ENCODE data around the gene B4GALNT1. TPM values are rescaled to one million over a fixed set of nuclear protein-coding genes. Genes with fewer than 3 reads are reported as not detected.

B4GALNT1 gene
- polyA plus RNA-seq, 1 donor (not counting 4 experiments of a cell fraction or from before 2014, with no cell fraction given) = 0.08 TPM

DNA sequence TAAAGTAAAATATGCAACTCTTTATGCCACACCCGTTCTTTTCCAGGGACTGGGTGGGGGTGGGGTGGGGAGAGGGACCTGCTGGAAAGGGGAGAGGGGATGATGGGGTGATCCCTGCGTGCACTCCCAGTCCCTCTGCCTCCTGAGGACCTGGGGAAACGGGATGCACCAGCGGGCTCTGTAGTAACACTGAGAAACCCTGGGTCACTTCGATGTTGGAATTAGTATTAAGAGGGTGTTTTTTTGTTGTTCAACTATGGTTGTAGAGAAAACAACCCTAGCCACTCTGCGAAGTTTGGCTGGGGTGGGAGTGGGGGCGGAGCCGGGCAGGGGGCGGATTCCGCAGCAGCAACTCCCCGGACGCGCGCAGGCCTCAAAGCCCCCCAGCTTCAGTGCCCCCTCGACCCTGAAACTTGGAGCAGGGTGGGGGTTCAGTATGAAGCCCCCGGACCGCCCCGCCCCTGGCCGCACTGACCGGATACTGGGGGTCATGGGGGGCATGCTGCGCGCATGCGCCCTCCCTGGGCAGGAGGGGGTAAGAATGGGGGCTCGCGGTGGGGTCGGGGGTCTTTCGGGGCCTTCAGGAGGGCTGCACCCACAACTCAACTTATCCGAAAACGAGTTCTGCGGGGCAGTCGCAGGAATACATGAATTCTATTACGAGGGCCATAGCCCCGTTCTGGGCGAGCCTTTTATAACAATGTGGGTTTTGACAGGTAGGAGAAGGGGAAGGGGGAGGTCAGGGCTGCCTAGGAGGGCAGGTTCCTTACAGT is 23.0 kb downstream of the B4GALNT1 start:
- H4K20me1 ChIP-seq (ENCODE audit: control insufficient read depth, extremely low read depth, insufficient read depth, low read length) = no peaks in the 10 kb centered on the region
- no peak overlapping the region for H3K4me3 ChIP-seq (ENCODE audit: control insufficient read depth in 2 of 3, extremely low read depth in 1 of 3, insufficient read depth in 2 of 3, low read depth in 1 of 3, low read length in 3 of 3)
- H3K27me3 ChIP-seq (ENCODE audit: control insufficient read depth, extremely low read depth, insufficient read depth, low read length) = peaks cover 61% of the 10 kb centered on the region
- H3K4me1 ChIP-seq (ENCODE audit: control insufficient read depth, extremely low read depth, insufficient read depth, low read length) = peaks cover 3% of the 10 kb centered on the region
- H3K9ac ChIP-seq (ENCODE audit: control insufficient read depth, extremely low read depth, insufficient read depth, low read length) = no peak overlapping the region
- no peak overlapping the region for H3K4me2 ChIP-seq (ENCODE audit: control insufficient read depth, extremely low read depth, insufficient read depth, low read depth, low read length)
- no peak for TF ChIP-seq EZH2 (IDR thresholded peaks at IDR 0.05; ENCODE audit: low read length)
- TF ChIP-seq, protein P1, sequence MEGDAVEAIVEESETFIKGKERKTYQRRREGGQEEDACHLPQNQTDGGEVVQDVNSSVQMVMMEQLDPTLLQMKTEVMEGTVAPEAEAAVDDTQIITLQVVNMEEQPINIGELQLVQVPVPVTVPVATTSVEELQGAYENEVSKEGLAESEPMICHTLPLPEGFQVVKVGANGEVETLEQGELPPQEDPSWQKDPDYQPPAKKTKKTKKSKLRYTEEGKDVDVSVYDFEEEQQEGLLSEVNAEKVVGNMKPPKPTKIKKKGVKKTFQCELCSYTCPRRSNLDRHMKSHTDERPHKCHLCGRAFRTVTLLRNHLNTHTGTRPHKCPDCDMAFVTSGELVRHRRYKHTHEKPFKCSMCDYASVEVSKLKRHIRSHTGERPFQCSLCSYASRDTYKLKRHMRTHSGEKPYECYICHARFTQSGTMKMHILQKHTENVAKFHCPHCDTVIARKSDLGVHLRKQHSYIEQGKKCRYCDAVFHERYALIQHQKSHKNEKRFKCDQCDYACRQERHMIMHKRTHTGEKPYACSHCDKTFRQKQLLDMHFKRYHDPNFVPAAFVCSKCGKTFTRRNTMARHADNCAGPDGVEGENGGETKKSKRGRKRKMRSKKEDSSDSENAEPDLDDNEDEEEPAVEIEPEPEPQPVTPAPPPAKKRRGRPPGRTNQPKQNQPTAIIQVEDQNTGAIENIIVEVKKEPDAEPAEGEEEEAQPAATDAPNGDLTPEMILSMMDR (optimal IDR thresholded peaks at IDR 0.05 in 1 of 3, IDR thresholded peaks at IDR 0.05 in 1 of 3, conservative IDR thresholded peaks at IDR 0.05 in 1 of 3; ENCODE audit: extremely low read depth in 1 of 3, insufficient read depth in 2 of 3, low read length in 3 of 3) = no peak
- no peak overlapping the region for H2AFZ ChIP-seq (ENCODE audit: control insufficient read depth, low read length)
- no peaks in the 10 kb centered on the region for H3K9me3 ChIP-seq (ENCODE audit: control insufficient read depth, low read depth, low read length)
- H3K79me2 ChIP-seq (ENCODE audit: control insufficient read depth, insufficient read depth, low read length) = no peaks in the 10 kb centered on the region
- no peak overlapping the region for H3K27ac ChIP-seq (ENCODE audit: control insufficient read depth, insufficient read depth, low read length)
- H3K36me3 ChIP-seq (ENCODE audit: control insufficient read depth in 2 of 2, extremely low read depth in 1 of 2, insufficient read depth in 2 of 2, low read length in 2 of 2) = no peaks in the 10 kb centered on the region
- dilution Hi-C loops (cut with MboI; ENCODE audit: extremely low pct_ligation_motif_present, low sequenced_read_pairs) = no loop called here
- H3K9me1 ChIP-seq (ENCODE audit: control insufficient read depth, extremely low read depth, insufficient read depth, low read length) = no peaks in the 10 kb centered on the region
- no peak for FAIRE-seq
- DNase-seq (ENCODE audit: low read depth, low spot score) = no peak

GRCh38 chr12:57609101-57609780 is 23.8 kb downstream of the B4GALNT1 start:
- peaks cover 56% of the 10 kb centered on the region for H3K27me3 ChIP-seq (ENCODE audit: control insufficient read depth, extremely low read depth, insufficient read depth, low read length)
- H3K36me3 ChIP-seq (ENCODE audit: control insufficient read depth in 2 of 2, extremely low read depth in 1 of 2, insufficient read depth in 2 of 2, low read length in 2 of 2) = no peaks in the 10 kb centered on the region
- no peaks in the 10 kb centered on the region for H3K9me3 ChIP-seq (ENCODE audit: control insufficient read depth, low read depth, low read length)
- no peak for DNase-seq (ENCODE audit: low read depth, low spot score)
- H3K9ac ChIP-seq (ENCODE audit: control insufficient read depth, extremely low read depth, insufficient read depth, low read length) = no peak overlapping the region
- no peaks in the 10 kb centered on the region for H3K79me2 ChIP-seq (ENCODE audit: control insufficient read depth, insufficient read depth, low read length)
- no peak overlapping the region for H3K4me3 ChIP-seq (ENCODE audit: control insufficient read depth in 2 of 3, extremely low read depth in 1 of 3, insufficient read depth in 2 of 3, low read depth in 1 of 3, low read length in 3 of 3)
- no peaks in the 10 kb centered on the region for H4K20me1 ChIP-seq (ENCODE audit: control insufficient read depth, extremely low read depth, insufficient read depth, low read length)
- no peak overlapping the region for H3K27ac ChIP-seq (ENCODE audit: control insufficient read depth, insufficient read depth, low read length)
- no peak overlapping the region for H3K4me2 ChIP-seq (ENCODE audit: control insufficient read depth, extremely low read depth, insufficient read depth, low read depth, low read length)
- peaks cover 6% of the 10 kb centered on the region for H3K4me1 ChIP-seq (ENCODE audit: control insufficient read depth, extremely low read depth, insufficient read depth, low read length)
- dilution Hi-C loops (cut with MboI; ENCODE audit: extremely low pct_ligation_motif_present, low sequenced_read_pairs) = no loop called here
- no peak for FAIRE-seq
- no peak overlapping the region for H2AFZ ChIP-seq (ENCODE audit: control insufficient read depth, low read length)
- TF ChIP-seq, protein P1 (optimal IDR thresholded peaks at IDR 0.05 in 1 of 3, IDR thresholded peaks at IDR 0.05 in 1 of 3, conservative IDR thresholded peaks at IDR 0.05 in 1 of 3; ENCODE audit: extremely low read depth in 1 of 3, insufficient read depth in 2 of 3, low read length in 3 of 3) = no peak
- TF ChIP-seq EZH2 (IDR thresholded peaks at IDR 0.05; ENCODE audit: low read length) = no peak
- no peaks in the 10 kb centered on the region for H3K9me1 ChIP-seq (ENCODE audit: control insufficient read depth, extremely low read depth, insufficient read depth, low read length)

Measured in keratinocyte (primary cell).